WTC11 (cell line): Measurements from ENCODE around the gene TCEA2. TPM values are rescaled to one million over a fixed set of nuclear protein-coding genes. Genes with fewer than 3 reads are reported as not detected.

Source experiments
- ATAC-seq: fragments of 200-7000 bp; cut with Tn5 transposase; 2 replicates; pipeline ENCODE4 v1.10.0; 2021; ENCODE audit warnings: mild to moderate bottlenecking, moderate library complexity
- CTCF ChIA-PET: fragments of 300-600 bp; sonication (Branson Sonifier 250); formaldehyde crosslinking; loops from one replicate; lab custom pipeline; 2021; ENCODE audit warnings: antibody characterized with exemption; lab: Charles Lee
- POLR2A ChIA-PET: fragments of 350-600 bp; sonication (Branson Sonifier 250); formaldehyde crosslinking; loops from one replicate; lab custom pipeline; 2021; ENCODE audit warnings: antibody characterized with exemption; lab: Charles Lee
- DNase-seq: peaks from one replicate; pipeline ENCODE4 v3.0.0; 2021; ENCODE audit warnings: low spot score
- H3K27ac Mint-ChIP-seq: 2 replicates; pipeline ENCODE4 v1.8.0; 2021; ENCODE audit warnings: mixed read lengths
- H3K27me3 Mint-ChIP-seq: 2 replicates; pipeline ENCODE4 v1.8.0; 2021; ENCODE audit warnings: low read depth, mild to moderate bottlenecking, moderate library complexity, mixed read lengths
- H3K36me3 Mint-ChIP-seq: 2 replicates; pipeline ENCODE4 v1.8.0; 2021; ENCODE audit warnings: mixed read lengths
- H3K4me1 Mint-ChIP-seq: 2 replicates; pipeline ENCODE4 v1.8.0; 2022; ENCODE audit warnings: mixed read lengths
- H3K4me3 Mint-ChIP-seq: 2 replicates; pipeline ENCODE4 v1.8.0; 2021; ENCODE audit warnings: mild to moderate bottlenecking, moderate library complexity, mixed read lengths
- H3K9me3 Mint-ChIP-seq: 2 replicates; pipeline ENCODE4 v1.8.0; 2021; ENCODE audit warnings: mixed read lengths
- ATF1 ChIP-seq: sonication (generic); formaldehyde crosslinking; IDR thresholded peaks from 2 replicates; pipeline ENCODE4 v1.8.1; 2023; ENCODE audit warnings: mild to moderate bottlenecking, moderate library complexity, missing genetic modification reagents
- FOXP1 ChIP-seq: sonication (generic); formaldehyde crosslinking; IDR thresholded peaks from 2 replicates; pipeline ENCODE4 v1.8.0; 2022; ENCODE audit warnings: missing genetic modification reagents, mild to moderate bottlenecking, moderate library complexity, borderline replicate concordance
- JUN ChIP-seq: sonication (generic); formaldehyde crosslinking; IDR thresholded peaks from 2 replicates; pipeline ENCODE4 v1.8.0; 2023; ENCODE audit warnings: mild to moderate bottlenecking, missing genetic modification reagents
- MXD4 ChIP-seq: fragments of 250-450 bp; sonication (Bioruptor Pico); IDR thresholded peaks from 2 replicates; pipeline ENCODE4 v1.8.0; 2021; ENCODE audit warnings: mild to moderate bottlenecking, moderate library complexity, borderline replicate concordance
- NFATC4 ChIP-seq: fragments of 250-450 bp; sonication (Bioruptor Pico); IDR thresholded peaks from 2 replicates; pipeline ENCODE4 v1.9.0; 2021; ENCODE audit warnings: mild to moderate bottlenecking
- NFYB ChIP-seq: sonication (generic); formaldehyde crosslinking; conservative IDR thresholded peaks from 2 replicates; pipeline ENCODE4 v1.8.0; 2022; ENCODE audit warnings: low read depth, missing genetic modification reagents
- NR1H2 ChIP-seq: sonication (generic); formaldehyde crosslinking; IDR thresholded peaks from 2 replicates; pipeline ENCODE4 v1.9.0; 2021; ENCODE audit warnings: mild to moderate bottlenecking, moderate library complexity, missing genetic modification reagents
- RORB ChIP-seq: fragments of 250-450 bp; sonication (Bioruptor Pico); IDR thresholded peaks from 2 replicates; pipeline ENCODE4 v1.9.0; 2021; ENCODE audit warnings: mild to moderate bottlenecking
- total RNA-seq: library from RNA; stranded (reverse); gene quantifications from 3 replicates; pipeline ENCODE4 v1.2.3, GENCODE V29; 2021
- TF ChIP-seq, protein P1 (sequence below): sonication (generic); formaldehyde crosslinking; IDR thresholded peaks from 2 replicates; pipeline ENCODE4 v1.8.0; 2022; ENCODE audit warnings: mild to moderate bottlenecking, missing genetic modification reagents
- TF ChIP-seq, protein P2 (sequence below): fragments of 250-450 bp; sonication (Bioruptor Pico); IDR thresholded peaks from 2 replicates; pipeline ENCODE4 v1.9.0; 2021; ENCODE audit warnings: mild to moderate bottlenecking
- TF ChIP-seq, protein P3 (sequence below): sonication (generic); formaldehyde crosslinking; IDR thresholded peaks from 2 replicates; pipeline ENCODE4 v1.8.0; 2022; ENCODE audit warnings: mild to moderate bottlenecking, missing genetic modification reagents
- TF ChIP-seq, protein P4 (sequence below): fragments of 250-450 bp; sonication (Bioruptor Pico); IDR thresholded peaks from 2 replicates; pipeline ENCODE4 v1.9.0; 2021; ENCODE audit warnings: mild to moderate bottlenecking, borderline replicate concordance
- TF ChIP-seq, protein P5 (sequence below): sonication (generic); formaldehyde crosslinking; IDR thresholded peaks from 2 replicates; pipeline ENCODE4 v1.8.0; 2022; ENCODE audit warnings: missing genetic modification reagents
- TF ChIP-seq, protein P6 (sequence below): sonication (generic); formaldehyde crosslinking; IDR thresholded peaks from 2 replicates; pipeline ENCODE4 v1.8.1; 2023; ENCODE audit warnings: mild to moderate bottlenecking, missing genetic modification reagents, moderate library complexity
- TF ChIP-seq, protein P7 (sequence below): sonication (generic); formaldehyde crosslinking; IDR thresholded peaks from 2 replicates; pipeline ENCODE4 v1.8.1; 2023; ENCODE audit warnings: mild to moderate bottlenecking, moderate library complexity, missing genetic modification reagents

The TCEA2 gene
- total RNA-seq, 1 experiment from 2014 or later = 55.8 TPM

DNA sequence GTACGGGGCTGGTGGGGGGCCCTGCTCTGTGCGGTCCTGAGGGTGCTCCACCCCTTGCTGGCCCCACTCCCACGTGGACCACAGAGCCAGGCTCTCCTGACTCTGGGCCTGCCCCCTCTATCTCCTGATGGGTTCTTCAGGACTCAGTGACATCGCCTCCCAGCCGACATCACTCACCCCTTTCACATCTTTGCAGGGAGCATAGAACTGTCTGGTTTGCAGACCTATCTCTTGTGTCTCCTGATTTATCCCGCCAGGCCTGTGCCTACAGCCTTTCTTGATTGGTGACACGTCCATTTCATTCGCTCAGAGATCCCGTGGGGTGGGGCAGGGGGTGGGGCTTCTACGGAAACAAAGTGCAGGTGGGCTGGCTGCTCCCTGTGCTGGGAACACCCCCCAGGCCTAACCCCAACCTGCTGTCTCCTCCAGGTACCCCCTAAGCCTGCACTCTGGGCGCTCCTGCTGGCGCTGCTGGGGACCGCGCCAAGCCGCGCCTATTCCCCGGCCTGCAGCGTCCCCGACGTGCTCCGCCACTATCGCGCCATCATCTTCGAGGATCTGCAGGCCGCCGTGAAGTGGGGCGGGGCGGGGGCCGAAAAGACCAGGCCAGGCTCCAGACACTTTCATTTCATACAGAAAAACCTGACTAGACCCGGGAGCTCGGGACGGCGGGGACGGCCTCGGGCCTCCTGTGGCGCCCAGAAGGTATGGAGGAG lies 25.3 kb upstream of the TCEA2 start:
- TF ChIP-seq ATF1 (CRISPR knock-in tag) (no peak), MXD4 (CRISPR knock-in tag) (no peak), JUN (CRISPR knock-in tag) (no peak), NR1H2 (CRISPR knock-in tag) (no peak), RORB (CRISPR knock-in tag) (no peak), NFYB (no peak), FOXP1 (CRISPR knock-in tag) (no peak), NFATC4 (CRISPR knock-in tag) (no peak)
- TF ChIP-seq, protein P1, sequence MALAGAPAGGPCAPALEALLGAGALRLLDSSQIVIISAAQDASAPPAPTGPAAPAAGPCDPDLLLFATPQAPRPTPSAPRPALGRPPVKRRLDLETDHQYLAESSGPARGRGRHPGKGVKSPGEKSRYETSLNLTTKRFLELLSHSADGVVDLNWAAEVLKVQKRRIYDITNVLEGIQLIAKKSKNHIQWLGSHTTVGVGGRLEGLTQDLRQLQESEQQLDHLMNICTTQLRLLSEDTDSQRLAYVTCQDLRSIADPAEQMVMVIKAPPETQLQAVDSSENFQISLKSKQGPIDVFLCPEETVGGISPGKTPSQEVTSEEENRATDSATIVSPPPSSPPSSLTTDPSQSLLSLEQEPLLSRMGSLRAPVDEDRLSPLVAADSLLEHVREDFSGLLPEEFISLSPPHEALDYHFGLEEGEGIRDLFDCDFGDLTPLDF (CRISPR knock-in tag) = no peak
- TF ChIP-seq, protein P2, sequence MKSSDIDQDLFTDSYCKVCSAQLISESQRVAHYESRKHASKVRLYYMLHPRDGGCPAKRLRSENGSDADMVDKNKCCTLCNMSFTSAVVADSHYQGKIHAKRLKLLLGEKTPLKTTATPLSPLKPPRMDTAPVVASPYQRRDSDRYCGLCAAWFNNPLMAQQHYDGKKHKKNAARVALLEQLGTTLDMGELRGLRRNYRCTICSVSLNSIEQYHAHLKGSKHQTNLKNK (CRISPR knock-in tag) = no peak
- TF ChIP-seq, protein P3, sequence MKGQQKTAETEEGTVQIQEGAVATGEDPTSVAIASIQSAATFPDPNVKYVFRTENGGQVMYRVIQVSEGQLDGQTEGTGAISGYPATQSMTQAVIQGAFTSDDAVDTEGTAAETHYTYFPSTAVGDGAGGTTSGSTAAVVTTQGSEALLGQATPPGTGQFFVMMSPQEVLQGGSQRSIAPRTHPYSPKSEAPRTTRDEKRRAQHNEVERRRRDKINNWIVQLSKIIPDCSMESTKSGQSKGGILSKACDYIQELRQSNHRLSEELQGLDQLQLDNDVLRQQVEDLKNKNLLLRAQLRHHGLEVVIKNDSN (CRISPR knock-in tag) = no peak
- TF ChIP-seq, protein P4, sequence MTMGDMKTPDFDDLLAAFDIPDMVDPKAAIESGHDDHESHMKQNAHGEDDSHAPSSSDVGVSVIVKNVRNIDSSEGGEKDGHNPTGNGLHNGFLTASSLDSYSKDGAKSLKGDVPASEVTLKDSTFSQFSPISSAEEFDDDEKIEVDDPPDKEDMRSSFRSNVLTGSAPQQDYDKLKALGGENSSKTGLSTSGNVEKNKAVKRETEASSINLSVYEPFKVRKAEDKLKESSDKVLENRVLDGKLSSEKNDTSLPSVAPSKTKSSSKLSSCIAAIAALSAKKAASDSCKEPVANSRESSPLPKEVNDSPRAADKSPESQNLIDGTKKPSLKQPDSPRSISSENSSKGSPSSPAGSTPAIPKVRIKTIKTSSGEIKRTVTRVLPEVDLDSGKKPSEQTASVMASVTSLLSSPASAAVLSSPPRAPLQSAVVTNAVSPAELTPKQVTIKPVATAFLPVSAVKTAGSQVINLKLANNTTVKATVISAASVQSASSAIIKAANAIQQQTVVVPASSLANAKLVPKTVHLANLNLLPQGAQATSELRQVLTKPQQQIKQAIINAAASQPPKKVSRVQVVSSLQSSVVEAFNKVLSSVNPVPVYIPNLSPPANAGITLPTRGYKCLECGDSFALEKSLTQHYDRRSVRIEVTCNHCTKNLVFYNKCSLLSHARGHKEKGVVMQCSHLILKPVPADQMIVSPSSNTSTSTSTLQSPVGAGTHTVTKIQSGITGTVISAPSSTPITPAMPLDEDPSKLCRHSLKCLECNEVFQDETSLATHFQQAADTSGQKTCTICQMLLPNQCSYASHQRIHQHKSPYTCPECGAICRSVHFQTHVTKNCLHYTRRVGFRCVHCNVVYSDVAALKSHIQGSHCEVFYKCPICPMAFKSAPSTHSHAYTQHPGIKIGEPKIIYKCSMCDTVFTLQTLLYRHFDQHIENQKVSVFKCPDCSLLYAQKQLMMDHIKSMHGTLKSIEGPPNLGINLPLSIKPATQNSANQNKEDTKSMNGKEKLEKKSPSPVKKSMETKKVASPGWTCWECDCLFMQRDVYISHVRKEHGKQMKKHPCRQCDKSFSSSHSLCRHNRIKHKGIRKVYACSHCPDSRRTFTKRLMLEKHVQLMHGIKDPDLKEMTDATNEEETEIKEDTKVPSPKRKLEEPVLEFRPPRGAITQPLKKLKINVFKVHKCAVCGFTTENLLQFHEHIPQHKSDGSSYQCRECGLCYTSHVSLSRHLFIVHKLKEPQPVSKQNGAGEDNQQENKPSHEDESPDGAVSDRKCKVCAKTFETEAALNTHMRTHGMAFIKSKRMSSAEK = no peak
- TF ChIP-seq, protein P5, sequence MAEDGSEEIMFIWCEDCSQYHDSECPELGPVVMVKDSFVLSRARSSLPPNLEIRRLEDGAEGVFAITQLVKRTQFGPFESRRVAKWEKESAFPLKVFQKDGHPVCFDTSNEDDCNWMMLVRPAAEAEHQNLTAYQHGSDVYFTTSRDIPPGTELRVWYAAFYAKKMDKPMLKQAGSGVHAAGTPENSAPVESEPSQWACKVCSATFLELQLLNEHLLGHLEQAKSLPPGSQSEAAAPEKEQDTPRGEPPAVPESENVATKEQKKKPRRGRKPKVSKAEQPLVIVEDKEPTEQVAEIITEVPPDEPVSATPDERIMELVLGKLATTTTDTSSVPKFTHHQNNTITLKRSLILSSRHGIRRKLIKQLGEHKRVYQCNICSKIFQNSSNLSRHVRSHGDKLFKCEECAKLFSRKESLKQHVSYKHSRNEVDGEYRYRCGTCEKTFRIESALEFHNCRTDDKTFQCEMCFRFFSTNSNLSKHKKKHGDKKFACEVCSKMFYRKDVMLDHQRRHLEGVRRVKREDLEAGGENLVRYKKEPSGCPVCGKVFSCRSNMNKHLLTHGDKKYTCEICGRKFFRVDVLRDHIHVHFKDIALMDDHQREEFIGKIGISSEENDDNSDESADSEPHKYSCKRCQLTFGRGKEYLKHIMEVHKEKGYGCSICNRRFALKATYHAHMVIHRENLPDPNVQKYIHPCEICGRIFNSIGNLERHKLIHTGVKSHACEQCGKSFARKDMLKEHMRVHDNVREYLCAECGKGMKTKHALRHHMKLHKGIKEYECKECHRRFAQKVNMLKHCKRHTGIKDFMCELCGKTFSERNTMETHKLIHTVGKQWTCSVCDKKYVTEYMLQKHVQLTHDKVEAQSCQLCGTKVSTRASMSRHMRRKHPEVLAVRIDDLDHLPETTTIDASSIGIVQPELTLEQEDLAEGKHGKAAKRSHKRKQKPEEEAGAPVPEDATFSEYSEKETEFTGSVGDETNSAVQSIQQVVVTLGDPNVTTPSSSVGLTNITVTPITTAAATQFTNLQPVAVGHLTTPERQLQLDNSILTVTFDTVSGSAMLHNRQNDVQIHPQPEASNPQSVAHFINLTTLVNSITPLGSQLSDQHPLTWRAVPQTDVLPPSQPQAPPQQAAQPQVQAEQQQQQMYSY = no peak
- TF ChIP-seq, protein P6, sequence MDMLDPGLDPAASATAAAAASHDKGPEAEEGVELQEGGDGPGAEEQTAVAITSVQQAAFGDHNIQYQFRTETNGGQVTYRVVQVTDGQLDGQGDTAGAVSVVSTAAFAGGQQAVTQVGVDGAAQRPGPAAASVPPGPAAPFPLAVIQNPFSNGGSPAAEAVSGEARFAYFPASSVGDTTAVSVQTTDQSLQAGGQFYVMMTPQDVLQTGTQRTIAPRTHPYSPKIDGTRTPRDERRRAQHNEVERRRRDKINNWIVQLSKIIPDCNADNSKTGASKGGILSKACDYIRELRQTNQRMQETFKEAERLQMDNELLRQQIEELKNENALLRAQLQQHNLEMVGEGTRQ = no peak
- TF ChIP-seq, protein P7, sequence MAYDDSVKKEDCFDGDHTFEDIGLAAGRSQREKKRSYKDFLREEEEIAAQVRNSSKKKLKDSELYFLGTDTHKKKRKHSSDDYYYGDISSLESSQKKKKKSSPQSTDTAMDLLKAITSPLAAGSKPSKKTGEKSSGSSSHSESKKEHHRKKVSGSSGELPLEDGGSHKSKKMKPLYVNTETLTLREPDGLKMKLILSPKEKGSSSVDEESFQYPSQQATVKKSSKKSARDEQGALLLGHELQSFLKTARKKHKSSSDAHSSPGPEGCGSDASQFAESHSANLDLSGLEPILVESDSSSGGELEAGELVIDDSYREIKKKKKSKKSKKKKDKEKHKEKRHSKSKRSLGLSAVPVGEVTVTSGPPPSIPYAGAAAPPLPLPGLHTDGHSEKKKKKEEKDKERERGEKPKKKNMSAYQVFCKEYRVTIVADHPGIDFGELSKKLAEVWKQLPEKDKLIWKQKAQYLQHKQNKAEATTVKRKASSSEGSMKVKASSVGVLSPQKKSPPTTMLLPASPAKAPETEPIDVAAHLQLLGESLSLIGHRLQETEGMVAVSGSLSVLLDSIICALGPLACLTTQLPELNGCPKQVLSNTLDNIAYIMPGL = no peak; the same call in 1 of the 2 replicates
- TF ChIP-seq, all 79 proteins: peak for 0
- no peak overlapping the region for H3K27ac Mint-ChIP-seq
- peaks cover 5% of the 10 kb centered on the region; the same call in 1 of the 2 replicates for H3K36me3 Mint-ChIP-seq
- peaks cover 35% of the 10 kb centered on the region for H3K27me3 Mint-ChIP-seq
- POLR2A ChIA-PET = no interaction called here
- CTCF ChIA-PET = interaction anchor here (0.7 to 6.1 kb wide), 17 partner anchors 10 to 182 kb away, joined by 3 to 53 read pairs (median 6); partner anchors contain the start of genes LKAAEAR1, PRPF6, SAMD10 and SOX18
- ATAC-seq (peak; percentile 19), DNase-seq (peak; percentile 50)
- H3K4me3 Mint-ChIP-seq = peak overlapping the region; percentile 63
- H3K9me3 Mint-ChIP-seq = no peaks in the 10 kb centered on the region
- peaks cover 28% of the 10 kb centered on the region for H3K4me1 Mint-ChIP-seq
